GM18861 (cell line): ENCODE data around the gene CCDC136.
A peak's percentile ranks its signal among the peaks of the same experiment; 100 is the strongest.

Experiments used
- ATAC-seq: cut with Tn5 transposase; IDR thresholded peaks from one replicate; pipeline ENCODE4 v1.9.1; 2021; ENCODE audit not compliant: unreplicated experiment

CCDC136 gene

DNA sequence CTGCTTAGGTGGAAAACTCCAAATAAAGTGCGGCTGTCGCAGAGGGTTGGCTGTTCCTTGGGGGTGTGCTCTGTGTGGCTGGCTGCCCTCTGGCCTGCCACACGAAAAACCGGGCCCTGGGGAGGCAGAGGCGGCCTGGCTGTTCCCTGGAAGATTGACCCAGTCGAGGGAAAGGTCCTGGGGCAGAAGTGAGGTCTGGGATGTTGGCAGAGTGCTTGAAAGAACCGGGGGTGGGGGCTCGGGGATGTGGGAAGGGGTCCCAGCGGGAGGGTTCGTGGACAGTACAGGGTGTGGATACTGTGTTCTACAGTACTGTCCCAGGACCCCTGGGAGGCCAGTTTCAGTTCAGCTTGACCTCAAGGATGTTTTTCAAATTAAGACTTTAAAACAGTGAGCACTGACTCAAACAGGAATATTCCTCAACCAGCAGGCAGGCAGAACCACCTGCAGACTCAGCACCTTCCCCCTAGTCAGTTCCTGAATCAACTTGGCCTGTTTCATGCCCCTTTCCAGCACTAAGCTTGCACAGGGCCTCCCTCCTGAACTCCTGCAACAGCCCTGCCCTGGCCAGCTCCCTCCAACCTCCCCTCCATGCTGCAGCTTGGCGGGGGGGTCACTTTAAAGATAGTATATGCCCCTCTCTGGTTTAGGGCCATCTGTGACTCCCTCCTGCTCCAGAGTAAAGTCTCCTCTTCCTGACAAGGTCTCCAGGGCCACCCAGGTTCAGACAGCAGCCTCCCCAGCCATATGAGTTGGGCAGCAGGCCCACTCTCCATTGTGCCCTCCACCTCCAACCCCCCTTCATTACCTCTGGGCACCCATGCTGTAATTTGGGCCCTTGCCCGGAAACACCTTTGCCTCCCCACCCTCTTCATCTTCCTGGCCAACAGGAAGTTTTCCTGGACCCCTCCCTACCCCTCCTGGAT is 67.7 kb downstream of the CCDC136 start:
- no peak for ATAC-seq

DNA sequence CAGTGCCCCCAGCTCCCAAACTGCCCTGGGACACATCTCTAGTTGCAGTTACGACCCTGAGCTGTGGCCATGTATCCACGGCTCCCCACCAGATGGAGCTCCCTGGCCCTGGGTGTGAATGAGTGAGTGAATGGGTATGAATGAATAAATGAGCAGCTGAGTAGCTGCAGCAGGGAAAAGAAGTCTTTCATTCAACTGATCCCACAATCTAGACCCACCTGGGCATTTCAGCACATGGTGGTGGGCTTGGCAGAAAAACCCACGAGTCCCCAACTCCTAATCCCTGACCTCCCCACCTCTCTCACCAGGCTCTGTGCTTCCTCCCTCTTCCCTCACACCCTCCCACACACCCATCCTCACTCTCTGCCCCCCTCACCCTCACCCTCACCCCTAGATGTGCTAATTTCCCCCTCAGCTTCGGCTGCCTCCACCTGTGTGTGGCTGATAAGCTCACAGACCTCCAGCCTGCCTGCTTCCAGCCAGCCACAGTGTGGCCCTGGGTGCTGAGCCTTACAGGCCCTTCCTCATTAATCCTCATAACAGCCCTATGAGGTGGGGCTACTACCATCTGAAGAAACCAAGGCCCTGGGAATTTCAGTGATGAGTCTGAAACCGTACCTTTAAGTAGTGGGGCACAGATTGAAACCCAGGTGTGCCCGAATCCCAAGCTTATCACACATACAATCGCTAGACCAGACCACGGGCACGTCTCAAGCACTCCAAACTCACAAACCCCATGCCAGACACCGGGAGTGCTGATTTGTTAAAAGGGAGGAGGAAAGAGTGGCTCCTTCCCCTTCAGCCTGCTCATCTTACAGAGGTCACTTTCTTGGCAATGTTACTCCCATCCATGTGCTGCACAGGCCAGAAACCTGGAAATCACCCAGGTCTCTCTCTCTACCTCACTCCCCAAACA is 68.6 kb downstream of the CCDC136 start:
- no peak for ATAC-seq

DNA sequence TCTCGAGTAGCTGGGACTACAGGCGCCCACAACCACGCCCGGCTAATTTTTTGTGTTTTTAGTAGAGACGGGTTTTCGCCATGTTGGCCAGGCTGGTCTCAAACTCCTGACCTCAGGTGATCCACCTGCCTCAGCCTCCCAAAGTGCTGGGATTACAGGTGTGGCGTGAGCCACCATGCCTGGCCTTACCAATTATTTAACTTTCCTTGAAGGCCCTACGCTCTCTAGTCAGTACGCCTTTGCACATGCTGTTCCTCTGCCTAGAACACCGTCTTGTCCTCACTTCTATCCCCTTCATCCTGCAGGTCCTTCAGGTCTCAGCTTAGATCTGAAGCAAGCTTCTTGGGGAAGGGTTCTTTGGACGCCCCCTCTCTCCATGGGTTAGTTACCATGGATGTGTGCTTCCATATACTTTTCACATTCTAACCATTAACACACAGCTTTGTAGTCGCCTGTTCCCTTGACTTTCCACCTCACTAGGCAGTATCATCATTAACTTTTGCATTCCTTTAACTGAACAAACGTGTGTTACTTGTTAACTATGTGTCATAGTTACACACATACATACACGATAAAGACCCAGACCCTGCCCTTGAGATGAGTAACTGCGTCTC is 70.3 kb downstream of the CCDC136 start:
- no peak for ATAC-seq

DNA sequence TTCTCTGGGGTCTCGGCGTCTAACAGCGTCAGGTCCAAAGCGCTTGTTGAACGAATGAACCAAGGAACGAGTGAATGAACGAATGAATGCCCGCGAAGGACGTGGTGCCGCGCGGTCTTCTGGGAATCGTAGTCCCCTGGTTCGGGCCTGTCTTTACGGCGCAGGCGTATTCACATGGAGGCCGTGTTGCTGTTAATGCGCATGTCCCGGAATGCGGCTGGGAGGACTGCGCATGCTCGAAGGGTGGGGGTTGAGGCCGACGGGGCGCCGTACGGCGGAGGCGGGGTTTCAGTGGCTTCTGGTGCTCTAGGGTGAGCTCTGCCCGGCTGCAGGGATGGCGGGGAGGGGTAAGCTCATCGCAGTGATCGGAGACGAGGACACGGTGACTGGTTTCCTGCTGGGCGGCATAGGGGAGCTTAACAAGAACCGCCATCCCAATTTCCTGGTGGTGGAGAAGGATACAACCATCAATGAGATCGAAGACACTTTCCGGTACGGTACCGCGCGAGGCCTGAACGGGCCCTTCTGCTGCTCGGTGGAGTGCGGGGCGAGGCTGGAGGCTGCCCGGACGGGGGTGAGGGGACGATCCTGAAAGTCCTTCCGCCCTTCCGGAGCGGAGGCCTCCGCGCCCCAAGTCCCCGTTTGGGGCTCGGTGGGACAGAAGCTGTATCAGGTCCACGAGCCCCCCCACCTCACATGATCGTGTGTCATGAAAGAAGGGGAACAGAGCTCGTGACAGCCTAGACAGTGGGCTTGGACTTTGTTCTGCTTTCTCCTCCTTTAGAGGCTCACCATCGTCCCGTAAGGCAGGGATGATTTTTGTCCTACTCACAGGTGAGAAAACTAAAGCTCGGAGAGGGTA is 71.0 kb downstream of the CCDC136 start, which contains the start of gene ATP6V1F:
ATP6V1F (plus strand) TSS at position 286 of the 862 bp plus-strand sequence; CDS start at position 335, 49 bp downstream.
- peak; percentile 81 for ATAC-seq

DNA sequence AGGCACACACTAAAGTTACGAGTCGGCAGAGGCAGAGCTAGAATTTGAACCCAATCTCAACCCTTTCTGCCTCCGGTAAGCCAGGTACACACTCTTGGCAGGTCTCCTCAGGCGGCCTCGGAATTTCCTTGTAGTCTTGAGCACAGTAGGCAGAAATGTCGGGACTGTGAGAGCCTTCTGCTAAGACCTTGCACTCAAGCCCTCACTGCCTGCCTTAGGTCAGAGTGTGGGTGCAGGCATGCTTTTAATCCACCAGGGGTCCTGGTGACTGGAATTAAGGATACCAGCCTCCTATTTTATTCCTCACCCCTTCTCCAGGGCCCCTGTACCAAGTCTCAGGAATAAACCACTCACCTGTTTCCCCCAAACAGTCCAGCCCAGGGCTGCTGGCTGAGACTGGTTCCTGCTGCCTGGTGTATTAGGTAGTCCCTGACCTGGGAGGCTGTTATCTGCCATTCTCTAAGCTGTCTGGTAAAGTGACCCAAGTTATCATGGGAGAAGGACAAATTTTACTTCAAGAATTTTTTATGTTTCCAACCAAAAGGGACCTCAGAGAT is 71.7 kb downstream of the CCDC136 start:
- ATAC-seq, result peak; percentile 38

DNA sequence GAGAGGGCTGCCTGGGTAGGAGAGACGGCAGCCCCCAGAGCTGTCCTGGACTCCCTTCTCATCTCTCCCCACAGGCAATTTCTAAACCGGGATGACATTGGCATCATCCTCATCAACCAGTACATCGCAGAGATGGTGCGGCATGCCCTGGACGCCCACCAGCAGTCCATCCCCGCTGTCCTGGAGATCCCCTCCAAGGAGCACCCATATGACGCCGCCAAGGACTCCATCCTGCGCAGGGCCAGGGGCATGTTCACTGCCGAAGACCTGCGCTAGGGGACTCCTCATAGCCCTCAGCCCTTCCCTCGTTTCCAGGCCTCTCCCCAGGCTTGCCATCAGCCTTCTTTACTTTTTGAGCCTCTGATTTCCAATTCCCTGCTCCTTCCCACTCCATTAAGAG is 73.5 kb downstream of the CCDC136 start:
- no peak for ATAC-seq

DNA sequence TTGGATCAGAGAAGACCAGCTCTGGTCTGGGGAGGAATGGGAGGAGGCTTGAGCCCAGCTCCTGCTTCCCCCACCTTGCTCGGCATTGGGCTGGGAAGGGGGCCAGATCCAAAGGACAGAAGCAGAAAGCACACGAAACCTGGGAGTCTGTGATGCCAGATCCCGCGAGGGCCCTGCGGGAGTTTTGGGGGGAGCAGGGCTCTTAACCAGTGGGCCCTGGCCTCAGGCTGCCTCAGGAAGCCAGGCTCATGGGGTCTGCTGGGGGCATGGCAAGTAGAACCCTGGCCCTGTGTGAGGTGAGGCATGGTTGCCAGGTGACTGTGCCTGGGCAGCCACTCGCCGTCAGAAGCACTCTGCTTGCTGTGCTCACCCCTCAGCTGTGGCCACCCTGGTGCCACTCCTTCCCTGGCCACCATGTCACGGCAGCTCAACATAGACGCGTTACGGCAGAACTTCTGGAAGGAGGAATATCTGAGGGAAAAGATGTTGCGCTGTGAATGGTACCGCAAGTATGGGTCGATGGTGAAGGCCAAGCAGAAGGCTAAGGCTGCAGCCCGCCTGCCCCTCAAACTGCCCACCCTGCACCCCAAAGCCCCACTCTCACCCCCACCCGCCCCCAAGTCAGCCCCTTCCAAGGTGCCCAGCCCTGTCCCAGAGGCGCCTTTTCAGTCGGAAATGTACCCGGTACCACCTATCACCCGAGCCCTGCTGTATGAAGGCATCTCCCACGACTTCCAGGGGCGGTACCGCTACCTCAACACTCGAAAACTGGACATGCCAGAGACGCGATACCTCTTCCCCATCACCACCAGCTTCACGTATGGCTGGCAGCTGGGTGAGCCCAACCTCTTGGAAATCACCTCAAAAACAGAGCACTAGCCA is 74.5 kb downstream of the CCDC136 start:
- ATAC-seq, result no peak

DNA sequence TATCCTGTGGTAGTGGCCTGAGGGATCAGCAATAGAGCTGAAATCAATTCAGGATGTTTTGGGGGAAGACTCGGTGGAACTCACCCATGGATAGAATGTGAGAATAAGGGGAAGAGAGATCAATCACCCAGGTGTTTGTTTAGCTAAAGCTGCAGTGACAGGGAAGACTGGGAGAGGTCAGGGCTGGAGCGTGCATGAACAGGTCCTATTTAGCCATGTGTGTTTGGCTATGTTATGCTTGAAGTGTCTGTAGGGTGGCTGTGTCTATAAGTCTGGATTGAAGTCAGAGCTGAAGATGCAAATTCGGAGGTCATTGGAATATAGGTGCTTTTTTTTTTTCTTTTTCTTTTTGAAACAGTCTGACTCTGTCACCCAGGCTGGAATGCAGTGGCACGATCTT is 75.5 kb downstream of the CCDC136 start:
- ATAC-seq, result no peak

DNA sequence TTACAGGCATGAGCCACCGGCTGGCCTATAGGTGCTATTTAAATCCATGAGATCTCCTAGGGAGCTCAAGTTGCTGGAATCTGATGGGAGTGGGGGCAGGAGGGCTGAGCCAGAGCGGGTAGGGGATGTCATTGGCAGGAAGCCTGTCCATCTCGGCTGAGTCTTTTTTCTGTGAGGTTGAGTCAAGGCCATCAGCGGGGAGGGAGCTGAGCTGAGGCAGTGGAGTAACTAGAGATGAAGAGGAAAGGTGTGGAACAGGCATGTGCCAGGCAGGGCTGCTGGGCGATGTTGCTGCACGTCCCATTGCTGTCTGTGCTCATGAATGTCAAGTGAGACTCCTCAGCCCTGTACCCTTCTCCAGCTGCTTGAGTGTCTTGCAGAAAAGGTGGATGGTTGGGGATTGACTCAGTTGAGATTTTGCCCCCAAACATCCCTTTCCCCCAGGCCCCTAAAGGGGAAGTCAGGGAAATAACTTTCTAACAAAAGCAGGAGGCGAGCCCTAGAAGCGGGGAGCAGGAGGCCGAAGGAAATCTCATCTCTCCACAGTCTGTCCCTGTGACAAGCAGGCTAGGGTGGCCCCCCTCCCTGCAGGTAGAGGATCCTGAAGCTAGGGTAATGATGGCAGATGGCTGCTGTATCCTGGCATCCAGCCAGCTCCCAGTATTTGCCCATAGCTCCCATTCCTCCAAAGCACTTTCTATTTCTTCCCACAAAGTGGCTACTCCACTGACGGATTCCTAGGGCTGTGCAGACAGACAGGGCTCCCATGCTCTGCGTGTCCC is 76.3 kb downstream of the CCDC136 start:
- no peak for ATAC-seq

DNA sequence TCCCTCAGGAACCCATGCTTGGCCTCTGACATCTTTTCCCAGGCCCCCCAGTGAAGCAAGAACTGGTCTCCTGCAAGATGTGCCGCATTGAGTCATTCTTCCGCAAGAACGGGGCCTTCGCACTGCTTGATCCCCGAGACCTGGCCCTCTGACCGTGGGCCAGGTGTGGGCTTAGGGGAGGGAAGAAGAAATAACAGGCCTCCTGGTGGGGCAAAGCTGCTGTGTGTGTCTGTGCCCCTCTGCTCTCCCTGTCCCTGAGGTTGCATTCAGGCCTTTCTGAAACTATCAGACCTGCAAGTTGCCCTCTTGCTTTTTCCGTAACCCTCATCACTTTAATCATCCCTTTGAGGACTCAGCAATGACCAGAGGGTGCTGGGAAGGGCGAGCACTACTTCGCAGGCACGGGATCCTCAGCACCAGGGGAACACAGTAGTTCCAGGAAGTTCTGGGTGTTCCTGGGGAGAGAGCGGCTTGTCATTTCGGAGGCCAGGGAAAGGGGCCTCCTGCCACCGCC is 76.9 kb downstream of the CCDC136 start:
- no peak for ATAC-seq

DNA sequence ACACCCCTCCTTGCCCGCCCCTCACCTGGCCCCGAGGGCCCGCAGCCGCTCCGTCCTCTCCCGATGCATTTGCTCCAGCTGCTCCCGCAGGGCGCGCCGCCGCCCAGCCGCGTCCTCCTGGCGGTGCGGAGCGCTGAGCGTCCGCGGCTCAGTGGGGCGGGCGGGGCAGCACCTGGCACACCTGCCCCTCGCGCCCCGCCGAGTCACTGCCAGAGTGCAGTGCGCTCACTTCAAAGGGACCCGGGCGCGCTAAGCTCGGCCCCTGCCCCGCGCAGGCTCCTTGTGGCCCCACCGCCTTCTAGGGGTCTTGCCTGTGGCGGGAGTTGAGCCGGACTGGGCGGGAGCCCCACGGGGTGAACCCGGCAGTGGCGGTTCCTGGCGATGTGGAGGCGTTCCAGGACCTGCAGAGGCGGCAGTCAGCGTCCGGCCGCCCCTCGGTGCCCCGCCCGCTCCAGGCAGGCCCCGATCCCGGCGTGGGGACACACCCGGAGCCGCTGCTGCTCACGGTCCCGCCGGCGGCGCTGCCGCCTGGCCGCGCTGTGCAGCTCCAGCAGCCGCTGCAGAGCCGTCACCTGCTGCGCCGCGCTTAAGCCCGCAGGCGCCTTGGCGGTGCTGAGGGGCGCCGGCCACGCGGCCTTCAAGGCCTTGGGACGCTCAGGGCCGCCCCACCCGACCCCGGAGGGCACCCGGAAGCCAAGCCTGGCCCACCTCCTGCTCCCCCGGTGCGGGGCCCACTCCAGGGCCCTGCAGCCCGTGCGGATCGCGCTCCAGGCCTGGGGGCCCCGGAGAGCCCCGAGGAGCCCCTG is 77.6 kb downstream of the CCDC136 start:
- peak; percentile 65 for ATAC-seq

DNA sequence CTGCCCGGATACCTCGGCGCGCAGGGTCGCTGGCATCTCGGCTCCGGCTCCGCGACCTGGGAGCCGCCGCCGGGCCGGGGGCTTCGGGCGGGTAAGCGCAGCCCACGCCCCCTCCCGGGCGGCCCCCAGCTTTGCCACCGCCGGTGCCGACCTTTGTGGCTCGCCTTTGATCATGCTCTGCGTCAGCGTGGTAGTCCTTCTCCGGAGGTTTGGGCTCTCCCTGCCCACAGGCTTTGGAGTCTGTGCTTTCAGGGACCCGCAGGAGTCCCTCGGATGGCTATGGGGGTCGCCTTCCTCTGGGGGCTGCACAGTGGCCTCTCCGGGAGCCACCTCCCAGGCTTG is 78.1 kb downstream of the CCDC136 start:
- ATAC-seq, result peak; percentile 14

DNA sequence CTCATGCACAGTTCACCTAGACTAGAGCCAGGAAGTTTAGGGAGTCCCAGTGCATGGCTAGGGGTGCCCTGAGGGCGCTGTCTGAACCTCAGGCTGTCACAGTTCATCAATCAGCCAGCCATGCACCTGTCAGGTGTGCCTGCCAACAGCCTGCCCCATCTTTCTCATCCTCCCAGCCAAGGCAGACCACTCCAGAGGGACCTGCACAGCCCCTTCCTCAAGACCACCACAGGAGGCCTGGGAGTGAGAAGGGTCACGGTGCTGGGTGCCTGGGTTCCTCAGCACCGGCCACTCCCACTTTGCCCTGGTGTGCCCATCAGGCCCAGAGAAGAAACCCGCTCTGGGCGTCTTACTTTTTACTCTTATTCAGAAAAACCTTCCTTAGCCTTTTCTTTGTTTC is 79.3 kb downstream of the CCDC136 start:
- no peak for ATAC-seq
